Neural cell (in vitro differentiated cells): ENCODE results near the gene NUBP1. TPM values are rescaled to one million over a fixed set of nuclear protein-coding genes. Genes with fewer than 3 reads are reported as not detected.
"Not testable (repeated sequence)": the region's sequence is repeated elsewhere in the genome, so short reads cannot be mapped to it uniquely, and the experiment has no call there.

Source experiments
- H2AFZ ChIP-seq: fragments of 200-600, 300-800 bp; sonication (generic), shearing (Covaris generic); 2 replicates; pipeline ENCODE4 v1.6.0; 2014; ENCODE audit warnings: low read depth, mild to moderate bottlenecking, antibody characterized with exemption, low read length, moderate library complexity
- H3F3A ChIP-seq: fragments of 200-600 bp; shearing (Covaris generic); 2 replicates; pipeline ENCODE4 v1.6.1; 2016; ENCODE audit warnings: mild to moderate bottlenecking, moderate library complexity, mixed read lengths, antibody characterized with exemption, low read length; ENCODE audit not compliant: insufficient read depth, poor library complexity, severe bottlenecking
- H3K27ac ChIP-seq: fragments of 200-600, 300-800 bp; sonication (generic), shearing (Covaris generic); 2 replicates; pipeline ENCODE4 v1.5.1; 2014; ENCODE audit warnings: mild to moderate bottlenecking, low read length, moderate library complexity
- H3K27me3 ChIP-seq: fragments of 300-800, 200-600 bp; sonication (generic), shearing (Covaris generic); 2 replicates; pipeline ENCODE4 v1.6.0; 2014; ENCODE audit warnings: mild to moderate bottlenecking, low read depth, low read length, moderate library complexity; ENCODE audit not compliant: insufficient read depth
- H3K36me3 ChIP-seq: fragments of 300-800, 200-600 bp; sonication (generic), shearing (Covaris generic); 2 replicates; pipeline ENCODE4 v1.5.1; 2014; ENCODE audit warnings: mild to moderate bottlenecking, antibody characterized with exemption, low read length, moderate library complexity; ENCODE audit not compliant: insufficient read depth
- H3K4me2 ChIP-seq: fragments of 300-800, 200-600 bp; sonication (generic), shearing (Covaris generic); 2 replicates; pipeline ENCODE4 v1.6.0; 2014; ENCODE audit warnings: mild to moderate bottlenecking, low read length
- H3K4me3 ChIP-seq: fragments of 300-800, 200-600 bp; sonication (generic), shearing (Covaris generic); 2 replicates; pipeline ENCODE4 v1.5.1; 2014; ENCODE audit warnings: mild to moderate bottlenecking, low read length, moderate library complexity
- H3K79me2 ChIP-seq: fragments of 200-600 bp; shearing (Covaris generic); replicated peaks from 2 replicates; pipeline ENCODE4 v1.6.0; 2014; ENCODE audit warnings: mild to moderate bottlenecking, low read length, moderate library complexity; ENCODE audit not compliant: insufficient read depth
- H3K9ac ChIP-seq: fragments of 300-800, 200-600 bp; sonication (generic), shearing (Covaris generic); 2 replicates; pipeline ENCODE4 v1.6.1; 2016; ENCODE audit warnings: mild to moderate bottlenecking, low read length, mixed read lengths
- H3K9me2 ChIP-seq: fragments of 200-600 bp; shearing (Covaris generic); 2 replicates; pipeline ENCODE4 v1.6.1; 2016; ENCODE audit warnings: mild to moderate bottlenecking, low read length, mixed read lengths; ENCODE audit not compliant: insufficient read depth
- H3K9me3 ChIP-seq: fragments of 200-600, 300-800 bp; sonication (generic), shearing (Covaris generic); 2 replicates; pipeline ENCODE4 v1.6.1; 2016; ENCODE audit warnings: mild to moderate bottlenecking, mixed run types, low read length, moderate library complexity, mixed read lengths
- H4K20me1 ChIP-seq: fragments of 200-600 bp; shearing (Covaris generic); 2 replicates; pipeline ENCODE4 v1.6.1; 2016; ENCODE audit warnings: mild to moderate bottlenecking, mixed run types; ENCODE audit not compliant: insufficient read depth
- EP300 ChIP-seq: fragments of 450-650 bp; conservative IDR thresholded peaks from 2 replicates; pipeline ENCODE4 v1.6.1; 2014; ENCODE audit warnings: antibody characterized with exemption, mild to moderate bottlenecking, moderate library complexity; ENCODE audit not compliant: poor library complexity, severe bottlenecking
- EZH2 ChIP-seq: fragments of 200-600, 300-800 bp; shearing (Covaris generic), sonication (generic); IDR thresholded peaks from 2 replicates; pipeline ENCODE4 v1.6.1; 2014; ENCODE audit warnings: antibody characterized with exemption, low read length, borderline replicate concordance, mild to moderate bottlenecking; ENCODE audit not compliant: insufficient read depth, poor library complexity, severe bottlenecking
- MXI1 ChIP-seq: fragments of 450-650 bp; conservative IDR thresholded peaks from 2 replicates; pipeline ENCODE4 v1.6.1; 2014; ENCODE audit warnings: antibody characterized with exemption, mild to moderate bottlenecking; ENCODE audit not compliant: poor library complexity, severe bottlenecking
- POLR2AphosphoS5 ChIP-seq: IDR thresholded peaks from 2 replicates; pipeline ENCODE4 v1.6.1; 2012
- RAD21 ChIP-seq: fragments of 450-650 bp; conservative IDR thresholded peaks from 2 replicates; pipeline ENCODE4 v1.6.1; 2014; ENCODE audit warnings: antibody characterized with exemption, mild to moderate bottlenecking, moderate library complexity
- SMC3 ChIP-seq: fragments of 450-650 bp; conservative IDR thresholded peaks from 2 replicates; pipeline ENCODE4 v1.6.1; 2014; ENCODE audit warnings: antibody characterized with exemption, mild to moderate bottlenecking, moderate library complexity; ENCODE audit not compliant: poor library complexity
- TAF1 ChIP-seq: IDR thresholded peaks from 2 replicates; pipeline ENCODE4 v1.6.1; 2012; ENCODE audit warnings: low read depth
- polyA plus RNA-seq: library from polyadenylated mRNA; depleted of rRNA; stranded (reverse); fragments of >200 nt; gene quantifications from 2 replicates; pipeline ENCODE4 v1.2.3, GENCODE V29; 2014
- TF ChIP-seq, protein P1 (sequence below): IDR thresholded peaks from 2 replicates; pipeline ENCODE4 v1.6.1; 2012; ENCODE audit warnings: borderline replicate concordance
- TF ChIP-seq, protein P2 (sequence below): fragments of 450-650 bp; IDR thresholded peaks from 2 replicates; pipeline ENCODE4 v1.5.1; 2014; ENCODE audit warnings: antibody characterized with exemption, mild to moderate bottlenecking, moderate library complexity; ENCODE audit not compliant: poor library complexity, severe bottlenecking

NUBP1 gene
- polyA plus RNA-seq, 1 donor from 2014 or later = 19.7 TPM

DNA sequence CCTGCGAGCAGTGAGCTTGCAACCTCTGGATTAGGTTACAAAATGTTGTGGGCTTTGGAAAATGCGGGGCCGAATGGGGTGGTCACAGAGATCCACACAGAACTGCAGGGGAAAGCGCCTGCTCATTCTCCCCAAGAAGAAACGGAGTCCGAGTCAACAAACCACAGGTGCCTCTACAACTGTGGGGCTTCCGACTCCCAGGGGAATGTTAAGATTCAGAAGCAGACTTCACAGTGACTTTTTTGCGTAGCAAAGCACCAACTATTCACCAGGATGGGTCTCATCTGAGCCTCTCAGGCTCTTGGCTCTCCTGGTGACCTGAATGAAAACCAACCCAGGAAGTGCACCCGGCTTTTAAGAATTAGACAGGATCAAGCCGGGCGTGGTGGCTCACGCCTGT, 33.7 kb downstream of the NUBP1 start:
- no peak for TF ChIP-seq SMC3
- TF ChIP-seq, protein P1, sequence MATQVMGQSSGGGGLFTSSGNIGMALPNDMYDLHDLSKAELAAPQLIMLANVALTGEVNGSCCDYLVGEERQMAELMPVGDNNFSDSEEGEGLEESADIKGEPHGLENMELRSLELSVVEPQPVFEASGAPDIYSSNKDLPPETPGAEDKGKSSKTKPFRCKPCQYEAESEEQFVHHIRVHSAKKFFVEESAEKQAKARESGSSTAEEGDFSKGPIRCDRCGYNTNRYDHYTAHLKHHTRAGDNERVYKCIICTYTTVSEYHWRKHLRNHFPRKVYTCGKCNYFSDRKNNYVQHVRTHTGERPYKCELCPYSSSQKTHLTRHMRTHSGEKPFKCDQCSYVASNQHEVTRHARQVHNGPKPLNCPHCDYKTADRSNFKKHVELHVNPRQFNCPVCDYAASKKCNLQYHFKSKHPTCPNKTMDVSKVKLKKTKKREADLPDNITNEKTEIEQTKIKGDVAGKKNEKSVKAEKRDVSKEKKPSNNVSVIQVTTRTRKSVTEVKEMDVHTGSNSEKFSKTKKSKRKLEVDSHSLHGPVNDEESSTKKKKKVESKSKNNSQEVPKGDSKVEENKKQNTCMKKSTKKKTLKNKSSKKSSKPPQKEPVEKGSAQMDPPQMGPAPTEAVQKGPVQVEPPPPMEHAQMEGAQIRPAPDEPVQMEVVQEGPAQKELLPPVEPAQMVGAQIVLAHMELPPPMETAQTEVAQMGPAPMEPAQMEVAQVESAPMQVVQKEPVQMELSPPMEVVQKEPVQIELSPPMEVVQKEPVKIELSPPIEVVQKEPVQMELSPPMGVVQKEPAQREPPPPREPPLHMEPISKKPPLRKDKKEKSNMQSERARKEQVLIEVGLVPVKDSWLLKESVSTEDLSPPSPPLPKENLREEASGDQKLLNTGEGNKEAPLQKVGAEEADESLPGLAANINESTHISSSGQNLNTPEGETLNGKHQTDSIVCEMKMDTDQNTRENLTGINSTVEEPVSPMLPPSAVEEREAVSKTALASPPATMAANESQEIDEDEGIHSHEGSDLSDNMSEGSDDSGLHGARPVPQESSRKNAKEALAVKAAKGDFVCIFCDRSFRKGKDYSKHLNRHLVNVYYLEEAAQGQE = no peak
- TF ChIP-seq, protein P2, sequence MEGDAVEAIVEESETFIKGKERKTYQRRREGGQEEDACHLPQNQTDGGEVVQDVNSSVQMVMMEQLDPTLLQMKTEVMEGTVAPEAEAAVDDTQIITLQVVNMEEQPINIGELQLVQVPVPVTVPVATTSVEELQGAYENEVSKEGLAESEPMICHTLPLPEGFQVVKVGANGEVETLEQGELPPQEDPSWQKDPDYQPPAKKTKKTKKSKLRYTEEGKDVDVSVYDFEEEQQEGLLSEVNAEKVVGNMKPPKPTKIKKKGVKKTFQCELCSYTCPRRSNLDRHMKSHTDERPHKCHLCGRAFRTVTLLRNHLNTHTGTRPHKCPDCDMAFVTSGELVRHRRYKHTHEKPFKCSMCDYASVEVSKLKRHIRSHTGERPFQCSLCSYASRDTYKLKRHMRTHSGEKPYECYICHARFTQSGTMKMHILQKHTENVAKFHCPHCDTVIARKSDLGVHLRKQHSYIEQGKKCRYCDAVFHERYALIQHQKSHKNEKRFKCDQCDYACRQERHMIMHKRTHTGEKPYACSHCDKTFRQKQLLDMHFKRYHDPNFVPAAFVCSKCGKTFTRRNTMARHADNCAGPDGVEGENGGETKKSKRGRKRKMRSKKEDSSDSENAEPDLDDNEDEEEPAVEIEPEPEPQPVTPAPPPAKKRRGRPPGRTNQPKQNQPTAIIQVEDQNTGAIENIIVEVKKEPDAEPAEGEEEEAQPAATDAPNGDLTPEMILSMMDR = no peak
- TF ChIP-seq TAF1 = no peak
- TF ChIP-seq POLR2AphosphoS5 = no peak
- TF ChIP-seq EZH2 = no peak
- no peak for TF ChIP-seq EP300
- no peak for TF ChIP-seq MXI1
- TF ChIP-seq RAD21 = no peak
- H4K20me1 ChIP-seq = no peaks in the 10 kb centered on the region
- no peak overlapping the region for H3K9ac ChIP-seq
- H3F3A ChIP-seq = no peaks in the 10 kb centered on the region
- no peak overlapping the region for H3K27ac ChIP-seq
- H3K9me2 ChIP-seq = no peaks in the 10 kb centered on the region
- H3K4me2 ChIP-seq = no peak overlapping the region
- no peaks in the 10 kb centered on the region for H3K9me3 ChIP-seq
- no peaks in the 10 kb centered on the region for H3K27me3 ChIP-seq
- no peak overlapping the region for H3K4me3 ChIP-seq
- no peaks in the 10 kb centered on the region for H3K79me2 ChIP-seq
- H2AFZ ChIP-seq = no peak overlapping the region
- H3K36me3 ChIP-seq = no peaks in the 10 kb centered on the region

DNA sequence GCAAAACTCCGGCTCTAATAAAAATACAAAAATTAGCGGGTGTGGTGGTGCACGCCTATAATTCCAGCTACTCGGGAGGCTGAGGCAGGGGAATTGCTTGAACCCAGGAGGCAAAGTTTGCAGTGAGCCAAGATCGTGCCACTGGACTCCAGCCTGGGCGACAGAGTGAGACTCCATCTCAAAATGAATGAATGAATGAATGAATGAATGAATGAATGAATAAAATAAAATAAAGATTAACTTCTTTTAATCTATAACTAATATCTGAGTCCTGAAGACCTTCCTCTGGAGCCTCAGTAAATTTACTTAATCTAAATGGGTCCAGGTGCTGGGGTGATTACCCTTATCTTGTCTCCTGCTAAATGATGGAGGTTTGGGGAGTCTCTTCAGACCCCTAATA, 36.3 kb downstream of the NUBP1 start:
- H4K20me1 ChIP-seq, H3K4me3 ChIP-seq, H3K27ac ChIP-seq, H3F3A ChIP-seq, H3K9ac ChIP-seq, H2AFZ ChIP-seq, H3K4me2 ChIP-seq, H3K9me3 ChIP-seq, H3K36me3 ChIP-seq, H3K27me3 ChIP-seq, H3K79me2 ChIP-seq, H3K9me2 ChIP-seq: not testable (repeated sequence)

DNA sequence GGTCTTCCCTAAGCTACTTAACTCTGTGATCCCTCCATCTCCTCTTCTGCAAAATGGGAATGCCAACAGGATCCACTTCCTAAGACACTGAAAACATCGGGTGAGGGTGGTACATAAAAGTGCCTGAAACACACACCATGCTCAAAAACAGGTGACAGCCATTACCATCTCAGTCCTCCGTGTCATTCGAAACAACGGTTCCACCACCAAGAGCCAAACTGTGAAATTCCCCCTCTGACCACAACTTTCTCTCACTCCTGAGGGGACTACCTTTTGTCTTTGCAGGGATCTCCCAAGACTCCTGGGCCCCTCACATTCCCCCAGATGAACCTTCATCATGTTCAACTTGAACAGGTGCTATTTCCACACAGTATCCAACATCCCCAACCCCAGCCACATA, 37.0 kb downstream of the NUBP1 start:
- Histone ChIP-seq H3K79me2 (no peaks in the 10 kb centered on the region), H3K9me2 (no peaks in the 10 kb centered on the region), H3K9ac (no peak overlapping the region), H3F3A (no peaks in the 10 kb centered on the region), H3K27me3 (no peaks in the 10 kb centered on the region), H3K4me3 (no peak overlapping the region), H3K9me3 (no peaks in the 10 kb centered on the region), H3K36me3 (no peaks in the 10 kb centered on the region), H3K27ac (no peak overlapping the region), H2AFZ (no peak overlapping the region), H3K4me2 (no peak overlapping the region), H4K20me1 (no peaks in the 10 kb centered on the region)
- TF ChIP-seq MXI1 (no peak), EZH2 (no peak), RAD21 (no peak), TAF1 (no peak), SMC3 (no peak), EP300 (no peak), POLR2AphosphoS5 (no peak)
- TF ChIP-seq, protein P2 = no peak
- TF ChIP-seq, protein P1 = no peak
